HG03558 (cell line): Measurements from ENCODE around the gene HADHA.
"Not testable (repeated sequence)": the region's sequence is repeated elsewhere in the genome, so short reads cannot be mapped to it uniquely, and the experiment has no call there.

ENCODE experiments used
- ATAC-seq: cut with Tn5 transposase; IDR thresholded peaks from one replicate; pipeline ENCODE4 v1.9.1; 2021; ENCODE audit warnings: moderate number of reproducible peaks; ENCODE audit not compliant: unreplicated experiment; ENCODE audit errors: extremely low read depth

Gene HADHA

DNA sequence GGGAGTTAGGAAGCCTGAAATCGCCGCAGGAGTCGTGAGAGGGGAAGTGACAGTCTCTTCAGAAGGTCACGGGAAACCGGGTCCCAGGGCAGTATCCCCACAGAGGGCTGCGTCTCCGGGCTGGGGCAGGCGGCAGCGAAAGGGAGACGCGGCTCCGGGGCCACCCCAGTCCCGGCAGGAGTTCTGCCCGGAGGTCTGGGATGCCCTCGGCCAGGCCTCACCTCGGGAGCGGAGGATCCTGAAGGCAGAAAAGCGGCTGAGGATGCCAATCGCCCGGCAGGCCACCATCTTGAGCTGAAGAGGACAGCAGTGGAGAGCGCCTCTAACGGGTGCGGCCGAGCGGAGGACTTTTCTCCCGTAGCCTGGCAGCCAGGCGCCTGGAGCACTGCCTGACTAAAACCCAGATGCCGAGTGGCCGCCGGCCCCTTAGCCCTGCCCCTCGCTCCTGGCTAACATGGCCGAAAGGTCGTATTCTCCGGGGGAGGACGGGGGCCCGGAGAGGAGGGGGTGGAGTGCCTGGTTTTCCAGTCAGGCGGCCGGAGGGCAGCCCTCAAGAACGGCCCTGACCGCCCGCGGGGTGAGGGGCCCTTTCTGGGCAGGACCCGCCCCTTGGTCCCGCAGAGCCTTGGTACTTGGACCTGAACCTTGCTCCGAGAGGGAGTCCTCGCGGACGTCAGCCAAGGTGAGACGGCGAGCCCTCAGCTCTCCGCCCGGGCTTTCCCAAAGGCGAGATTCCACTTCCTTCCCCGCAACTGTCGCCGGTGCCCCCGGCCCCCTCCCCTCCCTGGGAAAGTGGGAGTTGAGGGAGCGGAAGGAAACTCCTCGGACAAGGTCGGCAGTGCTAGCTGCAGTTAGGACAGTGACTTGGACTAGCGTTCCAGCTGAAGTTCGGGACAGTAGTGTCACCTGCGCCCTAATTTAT lies at the start of gene HADHA, which contains the start of gene HADHB:
HADHA (minus strand) TSS at position 324 of the 922 bp plus-strand sequence; CDS start at position 288, 36 bp downstream.
HADHB (plus strand) TSS at position 631 of the 922 bp plus-strand sequence. CDS start 9,316 bp downstream, outside the sequence.
- ATAC-seq, result peak; percentile 43

GRCh38 chr2:26292646-26293045 lies 48.2 kb upstream of the HADHA start:
- ATAC-seq, result no peak

DNA sequence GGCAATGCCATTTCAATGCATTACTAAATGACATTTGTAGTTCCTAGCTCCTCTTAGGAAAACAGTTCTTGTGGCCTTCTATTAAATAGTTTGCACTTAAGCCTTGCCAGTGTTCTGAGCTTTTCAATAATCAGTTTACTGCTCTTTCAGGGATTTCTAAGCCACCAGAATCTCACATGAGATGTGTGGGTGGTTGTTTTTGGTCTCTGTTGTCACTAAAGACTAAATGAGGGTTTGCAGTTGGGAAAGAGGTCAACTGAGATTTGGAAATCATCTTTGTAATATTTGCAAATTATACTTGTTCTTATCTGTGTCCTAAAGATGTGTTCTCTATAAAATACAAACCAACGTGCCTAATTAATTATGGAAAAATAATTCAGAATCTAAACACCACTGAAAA lies 45.6 kb upstream of the HADHA start:
- ATAC-seq, result no peak

- no peak for ATAC-seq
Measured at GRCh38 chr2:26285931-26286330, 41.5 kb upstream of the HADHA start.

GRCh38 chr2:26284132-26284531 lies 39.7 kb upstream of the HADHA start:
- no peak for ATAC-seq

- no peak for ATAC-seq
Measured at GRCh38 chr2:26283606-26284005, 39.2 kb upstream of the HADHA start.

DNA sequence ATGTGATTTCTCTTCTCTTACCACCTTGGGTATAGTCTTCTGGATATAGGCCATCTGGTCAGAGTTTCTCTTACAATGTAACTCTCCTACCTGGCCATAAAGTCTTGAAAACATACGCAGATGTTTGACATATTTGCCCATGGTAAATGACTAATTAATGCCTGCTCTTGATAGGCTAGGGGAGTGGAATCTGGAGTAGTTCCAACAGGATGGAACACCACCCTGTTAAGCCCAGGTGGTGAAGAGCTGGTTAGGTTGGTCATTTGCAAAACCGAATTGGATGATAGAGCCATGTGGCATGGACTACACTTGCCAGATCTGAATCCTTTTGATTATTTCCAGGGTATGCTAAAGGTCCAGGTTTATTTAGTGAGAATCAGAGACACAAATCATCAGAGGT lies 36.8 kb upstream of the HADHA start:
- no peak for ATAC-seq

GRCh38 chr2:26279886-26280285 lies 35.5 kb upstream of the HADHA start:
- no peak for ATAC-seq

- ATAC-seq, result no peak
Measured at GRCh38 chr2:26276484-26277227, 32.2 kb upstream of the HADHA start.

DNA sequence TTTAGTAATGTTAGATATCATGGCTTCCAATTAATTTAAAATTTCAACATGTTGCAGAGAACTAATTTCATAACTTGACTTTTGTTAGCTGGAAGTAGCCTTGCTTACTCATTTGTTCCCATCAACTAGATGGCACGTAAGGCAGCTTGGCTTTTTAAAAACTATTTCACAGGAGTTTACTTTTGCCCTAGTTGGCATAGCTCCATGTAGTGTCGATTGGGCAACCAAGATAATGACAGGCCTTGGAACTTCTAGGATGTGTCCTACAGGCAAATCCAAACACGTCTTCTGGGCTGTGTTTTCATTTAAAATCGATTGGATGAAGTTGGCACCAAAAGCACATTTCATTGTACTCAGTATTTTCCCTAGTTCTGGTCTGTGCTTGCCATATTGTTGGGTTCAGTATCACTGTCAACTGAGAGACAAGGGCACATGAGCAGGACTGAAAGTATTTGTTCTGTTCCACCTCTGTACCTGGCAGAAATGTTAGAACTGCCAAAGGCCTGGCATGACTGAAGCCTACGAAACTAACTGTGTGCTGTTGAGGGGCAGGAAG lies 29.7 kb upstream of the HADHA start:
- ATAC-seq, result no peak

DNA sequence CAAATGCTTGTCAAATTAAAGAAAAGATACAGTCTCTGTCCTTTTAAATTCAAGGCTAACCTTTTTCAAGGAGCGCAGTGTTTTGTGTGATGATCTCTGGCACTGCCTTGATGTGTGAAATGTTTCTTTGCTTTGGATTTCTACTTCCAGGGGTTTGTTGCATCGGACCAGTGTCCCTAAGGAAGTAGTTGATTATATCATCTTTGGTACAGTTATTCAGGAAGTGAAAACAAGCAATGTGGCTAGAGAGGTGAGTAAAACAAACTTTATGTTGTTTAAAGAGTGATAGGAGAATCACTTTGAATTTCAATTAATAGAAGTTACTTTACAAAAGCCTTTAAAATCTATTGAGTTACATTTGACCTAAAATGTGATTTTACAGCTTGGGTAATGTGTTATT lies 29.1 kb upstream of the HADHA start:
- ATAC-seq, result no peak

GRCh38 chr2:26270373-26270772 lies 25.9 kb upstream of the HADHA start:
- no peak for ATAC-seq

DNA sequence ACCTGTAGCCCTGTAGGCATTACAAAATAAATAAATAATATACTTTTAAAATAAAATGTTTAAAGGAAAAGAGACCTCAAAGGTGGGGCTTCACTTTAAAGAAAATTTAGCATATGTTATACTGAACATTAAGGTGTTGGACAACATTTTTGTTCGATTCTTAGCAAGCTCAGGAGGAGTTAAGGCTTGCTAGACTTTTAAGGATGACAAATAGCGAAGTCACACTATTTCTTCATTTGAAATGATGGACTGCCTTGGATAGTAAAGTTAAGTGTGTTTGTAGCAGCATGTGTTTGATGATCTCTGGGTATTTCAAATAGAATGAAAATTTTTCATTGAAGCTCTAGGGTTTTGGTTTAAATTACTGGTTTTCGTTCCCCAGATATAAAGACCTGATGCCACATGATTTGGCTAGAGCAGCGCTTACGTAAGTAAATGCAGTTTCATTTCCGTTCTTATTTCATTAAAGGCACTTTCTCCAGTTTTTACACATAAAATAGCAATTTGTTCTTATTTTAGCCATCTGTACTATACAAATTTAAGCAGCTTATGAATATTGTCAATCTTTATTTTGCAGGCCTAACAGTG lies 25.2 kb upstream of the HADHA start:
- no peak for ATAC-seq

DNA sequence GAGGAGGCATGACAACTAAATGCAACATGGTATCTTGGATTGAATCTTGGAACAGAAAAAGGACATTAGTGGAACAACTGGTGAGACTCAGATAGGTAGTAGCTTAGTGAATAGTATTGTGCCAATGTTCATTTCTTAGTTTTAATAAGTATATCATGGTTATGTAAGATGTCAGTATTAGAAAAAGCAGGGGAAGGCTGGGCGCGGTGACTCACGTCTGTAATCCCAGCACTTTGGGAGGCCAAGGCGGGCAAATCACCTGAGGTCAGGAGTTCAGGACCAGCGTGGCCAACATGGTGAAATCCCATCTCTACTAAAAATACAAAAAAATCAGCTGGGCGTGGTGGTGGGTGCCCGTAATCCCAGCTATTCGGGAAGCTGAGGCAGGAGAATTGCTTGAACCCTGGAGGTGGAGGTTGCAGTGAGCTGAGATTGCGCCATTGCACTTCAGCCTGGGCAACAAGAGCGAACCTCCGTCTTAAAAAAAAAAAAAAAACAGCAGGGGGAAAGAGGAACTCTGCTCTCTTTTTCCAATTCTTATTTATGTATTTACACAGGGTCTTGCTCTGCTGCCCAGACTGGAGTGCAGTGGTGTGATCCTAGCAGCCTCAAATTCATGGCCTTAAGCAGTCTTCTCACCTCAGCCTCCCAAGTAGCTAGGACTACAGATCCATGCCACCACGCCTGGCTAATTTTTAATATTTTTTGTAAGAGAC lies 24.4 kb upstream of the HADHA start:
- not testable (repeated sequence) for ATAC-seq

DNA sequence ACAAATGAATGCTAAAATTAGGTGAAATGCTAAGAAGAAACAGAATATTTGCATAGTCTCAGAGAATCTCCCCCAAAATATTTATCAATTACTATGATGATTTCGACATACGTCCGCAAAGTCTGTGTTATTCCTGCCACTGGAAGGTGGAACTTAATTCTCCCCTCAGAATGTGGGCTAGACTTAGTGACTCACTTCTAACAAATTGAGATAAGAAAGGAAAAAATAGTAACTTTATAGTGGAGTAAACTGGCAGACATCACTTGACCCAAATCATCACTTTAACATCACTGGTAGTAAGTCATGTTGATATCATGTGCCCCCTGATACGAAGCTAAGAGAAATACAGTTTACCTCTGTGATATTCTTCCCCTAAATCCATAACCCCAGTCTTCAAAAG lies 23.8 kb upstream of the HADHA start:
- no peak for ATAC-seq

DNA sequence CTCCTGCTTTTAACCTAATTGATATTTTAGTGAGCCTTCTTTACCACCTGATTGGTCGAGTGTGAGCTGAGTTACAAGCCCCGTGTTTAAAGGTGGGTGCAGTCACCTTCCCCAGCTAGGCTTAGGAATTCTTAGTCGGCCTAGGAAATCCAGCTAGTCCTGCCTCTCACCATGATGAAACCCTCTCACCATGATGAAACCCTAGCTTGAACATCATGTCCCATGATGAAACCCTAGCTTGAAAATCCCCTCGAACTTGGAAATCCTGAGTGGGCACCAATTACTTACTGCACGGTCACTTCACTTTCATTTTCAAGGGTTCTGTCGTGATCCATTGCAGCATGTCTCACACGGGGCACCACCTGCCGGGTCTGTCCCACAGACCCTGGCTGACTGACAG lies 14.4 kb upstream of the HADHA start:
- not testable (repeated sequence) for ATAC-seq

GRCh38 chr2:26255759-26256384 lies 11.4 kb upstream of the HADHA start:
- no peak for ATAC-seq

DNA sequence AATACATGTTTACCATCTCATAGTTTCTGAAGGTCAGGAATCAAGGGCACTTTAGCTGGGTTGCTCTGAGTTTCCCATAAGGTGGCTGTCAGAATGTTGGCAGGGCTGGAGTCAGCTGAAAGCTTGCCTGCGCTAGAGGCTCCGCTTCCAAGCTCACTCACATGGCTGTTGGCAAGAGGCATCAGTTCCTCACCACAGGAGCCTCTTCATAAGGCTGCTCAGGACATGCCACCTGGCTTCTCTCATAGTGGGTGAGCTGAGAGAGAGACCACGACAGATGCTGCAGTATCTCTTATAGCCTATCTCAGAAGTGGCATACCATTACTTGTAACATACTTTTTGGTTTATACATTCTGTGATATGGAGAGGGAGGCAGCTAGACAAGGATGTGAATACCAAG lies 7.5 kb upstream of the HADHA start:
- ATAC-seq, result no peak

- no peak for ATAC-seq
Measured at GRCh38 chr2:26249625-26250024, 5.2 kb upstream of the HADHA start.
